Umbilical cord (tissue), 2 donors: ENCODE data around the gene MYMX. TPM values are rescaled to one million over a fixed set of nuclear protein-coding genes. Genes with fewer than 3 reads are reported as not detected.
"Not testable (repeated sequence)": the region's sequence is repeated elsewhere in the genome, so short reads cannot be mapped to it uniquely, and the experiment has no call there.

Source experiments
- DNase-seq: peaks from one replicate; pipeline ENCODE4 v3.0.0-alpha.2; 2015; ENCODE audit warnings: low spot score
- total RNA-seq: library from RNA; depleted of rRNA; stranded (reverse); fragments of >200 nt; gene quantifications from one replicate; pipeline ENCODE4 v1.2.3, GENCODE V29; 2014; ENCODE audit warnings: low replicate concordance; ENCODE audit not compliant: insufficient read depth

MYMX gene
- total RNA-seq, 1 donor from 2014 or later = not detected

- DNase-seq = no peak
Observed at GRCh38 chr6:44186635-44187025, 30.1 kb upstream of the MYMX start.

DNA sequence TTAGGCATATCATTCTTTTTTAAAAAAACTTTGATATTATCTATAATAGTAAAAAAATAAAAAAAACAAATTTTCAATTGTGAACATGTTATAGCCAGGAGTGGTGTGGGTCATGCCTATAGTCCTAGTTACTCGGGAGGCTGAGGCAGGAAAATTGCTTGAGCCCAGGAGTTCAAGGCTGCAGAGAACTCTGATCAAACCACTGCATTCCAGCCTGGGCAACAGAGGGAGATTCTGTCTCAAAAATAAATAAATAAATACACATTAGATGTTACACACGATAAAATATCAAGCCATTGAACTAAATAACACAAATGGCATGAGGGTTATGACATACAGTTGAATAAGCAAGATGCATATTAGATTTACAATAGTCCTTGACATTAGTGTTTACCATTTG lies 27.9 kb upstream of the MYMX start:
- DNase-seq = no peak

DNA sequence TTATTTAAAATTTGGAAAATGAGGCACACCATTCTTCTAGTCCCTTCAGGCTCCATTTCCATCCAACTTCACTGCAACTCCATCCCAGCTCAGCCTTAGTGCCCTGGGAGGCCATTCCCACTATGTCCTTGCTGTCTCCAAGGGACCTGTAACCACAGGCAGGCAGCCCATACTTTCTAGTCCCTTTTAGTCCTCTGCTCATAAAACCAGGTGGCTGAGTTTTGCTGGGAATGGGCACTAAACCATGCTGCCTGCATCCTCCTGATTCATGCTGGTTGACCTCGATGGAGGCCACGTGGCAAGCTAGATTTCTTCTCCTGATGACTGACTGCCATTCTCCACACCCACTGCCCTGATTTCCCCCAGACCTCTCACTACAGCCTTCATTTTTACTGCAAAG lies 27.5 kb upstream of the MYMX start:
- no peak for DNase-seq

GRCh38 chr6:44190715-44191114 lies 26.0 kb upstream of the MYMX start:
- DNase-seq = no peak

- no peak for DNase-seq
Observed at GRCh38 chr6:44192428-44193041, 24.2 kb upstream of the MYMX start.

- DNase-seq = no peak
Observed at GRCh38 chr6:44193307-44193910, 23.3 kb upstream of the MYMX start.

DNA sequence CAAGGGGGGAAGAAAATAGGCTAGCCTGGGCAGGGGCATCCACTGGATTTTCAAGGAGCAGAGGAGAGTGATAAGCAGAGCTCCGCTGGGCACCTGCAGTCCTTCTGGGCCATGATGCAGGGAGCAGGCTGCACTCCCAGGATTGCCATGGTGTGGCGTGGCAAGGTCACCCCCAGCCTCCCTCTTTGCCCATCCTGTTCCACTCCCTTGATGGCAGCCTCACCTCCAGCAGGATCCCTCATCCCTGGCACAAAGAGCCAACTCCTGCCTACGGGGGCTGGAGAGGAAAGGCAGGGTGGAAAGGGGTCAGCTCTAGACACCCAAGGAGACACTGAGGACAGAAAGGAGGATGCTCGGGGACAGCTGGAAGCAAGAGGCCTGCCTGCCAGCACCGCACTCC lies 22.4 kb upstream of the MYMX start:
- DNase-seq = no peak

GRCh38 chr6:44196351-44196750 lies 20.4 kb upstream of the MYMX start:
- DNase-seq = not testable (repeated sequence)

DNA sequence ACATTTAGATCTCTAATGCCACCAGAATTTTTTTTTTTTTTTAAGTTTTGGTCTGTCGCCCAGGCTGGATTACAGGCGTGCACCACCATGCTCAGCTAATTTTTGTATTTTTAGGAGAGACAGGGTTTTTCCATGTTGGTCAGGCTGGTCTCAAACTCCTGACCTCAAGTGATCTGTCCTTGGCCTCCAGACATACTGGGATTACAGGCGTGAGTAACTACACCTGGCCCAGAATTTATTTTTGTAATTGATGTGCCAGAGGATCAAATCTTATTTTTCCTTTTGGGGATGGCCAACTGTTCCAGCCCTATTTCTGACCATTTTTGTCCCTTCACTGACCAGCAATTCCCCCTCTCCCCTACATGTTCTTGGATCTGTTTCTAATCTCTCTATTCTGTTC lies 18.0 kb upstream of the MYMX start:
- no peak for DNase-seq

DNA sequence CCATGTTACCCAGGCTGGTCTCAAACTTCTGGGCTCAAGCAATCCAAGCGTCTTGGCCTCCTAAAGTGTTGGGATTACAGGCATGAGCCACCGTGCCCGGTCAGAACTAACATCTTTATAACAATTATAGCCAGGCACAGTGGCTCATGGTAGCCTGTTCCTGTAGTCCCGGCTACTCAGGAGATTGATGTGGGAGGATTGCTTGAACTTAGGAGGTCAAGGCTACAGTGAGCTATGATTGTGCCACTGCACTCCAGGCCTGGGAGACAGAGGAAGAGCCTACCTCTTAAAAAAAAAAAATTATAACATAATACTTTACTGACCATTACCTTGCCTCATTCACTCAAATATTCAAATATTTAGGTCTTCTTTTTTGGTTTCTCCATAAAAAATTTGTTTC lies 16.8 kb upstream of the MYMX start:
- no peak for DNase-seq

DNA sequence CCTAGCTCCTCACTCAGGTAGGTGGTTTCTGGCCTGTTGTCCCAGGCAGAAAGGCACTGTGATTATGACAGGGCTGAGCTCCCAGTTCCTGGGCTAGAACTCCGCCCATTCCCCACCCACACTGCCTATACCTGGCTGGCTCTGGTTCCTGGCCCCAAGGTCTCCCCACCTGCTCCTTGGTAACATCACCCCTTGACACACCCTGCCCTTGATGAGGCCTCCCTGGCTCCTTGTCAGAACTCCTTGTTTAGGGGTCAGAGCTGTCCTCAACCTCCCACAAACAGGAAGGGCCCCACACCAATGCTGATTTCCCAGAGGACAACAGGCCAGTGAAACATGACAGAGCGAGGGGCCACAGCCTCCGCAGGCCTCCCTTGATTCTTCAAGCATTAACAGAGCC lies 15.5 kb upstream of the MYMX start:
- no peak for DNase-seq

DNA sequence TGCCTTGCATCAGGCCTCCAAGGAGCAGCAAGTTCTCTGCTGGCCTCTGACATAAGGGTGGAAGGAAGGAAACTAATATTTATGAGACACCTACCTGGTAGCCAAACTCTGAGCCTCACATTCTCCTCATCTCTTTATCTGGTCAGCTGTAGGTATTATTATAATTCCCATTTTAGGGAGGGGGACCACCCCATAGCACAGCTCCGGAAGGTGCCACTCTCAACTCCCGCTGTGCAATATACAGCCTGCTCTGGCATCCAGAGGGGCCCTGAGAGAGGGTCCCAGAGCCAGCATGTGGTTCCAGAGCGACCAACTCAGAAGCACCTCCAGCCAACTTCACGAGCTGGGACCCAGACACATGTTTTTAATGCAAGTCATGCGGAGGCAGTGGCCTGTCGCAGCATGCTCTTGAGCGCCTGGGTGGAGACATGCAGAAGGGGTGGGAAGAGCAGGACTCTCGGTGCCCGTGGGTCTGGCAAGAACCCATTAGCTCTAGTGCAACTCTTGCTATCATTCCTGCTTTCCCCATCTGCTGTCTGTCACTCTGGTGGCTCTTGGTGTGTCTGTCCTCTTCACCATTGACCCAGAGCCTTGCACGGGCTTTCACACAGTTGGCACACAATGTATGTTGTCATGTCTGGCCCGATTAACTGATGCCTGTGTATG lies 15.0 kb upstream of the MYMX start:
- DNase-seq = peak; percentile 31

DNA sequence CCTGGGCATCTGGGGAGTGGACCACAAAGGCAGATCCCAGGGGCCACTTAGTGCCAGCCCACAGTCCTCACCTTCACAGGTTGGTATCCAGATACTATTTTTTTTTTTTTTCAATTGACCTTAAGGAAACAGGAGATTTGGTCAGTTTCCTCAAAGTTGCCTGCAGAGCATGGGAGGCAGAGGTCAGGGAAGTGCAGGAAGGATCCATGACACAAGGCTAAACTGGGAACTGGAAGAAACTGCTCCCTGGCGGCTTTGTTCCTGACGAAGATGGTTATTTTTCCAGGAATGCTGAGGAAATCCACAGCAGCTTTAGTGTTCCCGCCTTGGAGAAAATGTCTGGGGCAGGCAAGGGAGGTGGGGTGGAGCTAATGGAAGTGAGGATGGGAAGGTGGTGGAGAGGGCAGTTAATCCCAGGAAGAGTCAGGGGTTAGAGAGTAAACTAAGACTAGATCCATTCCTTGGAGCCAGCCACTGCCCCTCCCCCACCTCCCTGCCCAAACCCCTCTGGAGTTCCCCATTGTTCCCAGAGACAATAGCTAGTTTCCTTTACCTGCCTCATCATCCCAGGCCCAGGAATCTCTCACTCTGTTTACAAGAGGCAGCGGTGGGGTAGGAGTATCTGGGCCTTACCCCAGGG lies 14.3 kb upstream of the MYMX start:
- no peak for DNase-seq

DNA sequence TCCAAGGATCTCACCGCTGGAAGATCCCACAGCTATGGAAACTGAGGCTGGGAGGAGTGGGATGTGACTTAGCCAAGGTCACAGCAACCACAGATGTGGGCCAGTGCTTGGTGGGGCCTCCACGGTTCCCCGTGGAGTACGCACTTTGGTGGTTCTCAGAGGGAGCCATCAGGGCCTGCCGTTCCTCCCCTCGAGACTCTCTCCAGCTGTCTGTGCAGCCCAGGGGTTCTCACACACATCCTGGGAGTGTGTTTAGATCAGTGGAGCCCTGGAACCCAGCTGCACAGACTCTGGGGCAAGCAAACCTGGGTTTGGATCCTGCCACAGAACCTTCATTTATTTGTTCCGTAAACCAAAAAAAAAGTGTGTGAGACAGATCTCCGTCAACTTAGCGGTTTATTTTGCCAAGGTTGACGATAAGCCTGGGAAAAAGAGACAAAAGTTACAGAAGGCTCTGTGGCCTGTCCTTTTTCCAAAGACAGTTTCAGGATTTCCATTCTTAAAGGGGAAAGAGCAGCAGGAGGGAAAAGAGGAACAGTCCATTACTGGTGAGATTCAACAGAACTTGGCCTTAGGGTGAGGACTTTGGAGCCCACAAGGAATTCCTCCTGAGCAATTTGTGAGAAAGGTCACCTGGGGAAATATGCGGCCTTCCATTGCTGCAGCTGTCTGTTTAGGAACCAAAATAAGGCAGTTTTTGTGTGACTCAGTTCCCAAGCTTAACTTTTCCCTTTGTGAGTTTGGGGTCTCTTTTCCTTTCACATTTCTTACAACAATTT lies 13.6 kb upstream of the MYMX start:
- no peak for DNase-seq

- no peak for DNase-seq
Observed at GRCh38 chr6:44203955-44204354, 12.8 kb upstream of the MYMX start.

DNA sequence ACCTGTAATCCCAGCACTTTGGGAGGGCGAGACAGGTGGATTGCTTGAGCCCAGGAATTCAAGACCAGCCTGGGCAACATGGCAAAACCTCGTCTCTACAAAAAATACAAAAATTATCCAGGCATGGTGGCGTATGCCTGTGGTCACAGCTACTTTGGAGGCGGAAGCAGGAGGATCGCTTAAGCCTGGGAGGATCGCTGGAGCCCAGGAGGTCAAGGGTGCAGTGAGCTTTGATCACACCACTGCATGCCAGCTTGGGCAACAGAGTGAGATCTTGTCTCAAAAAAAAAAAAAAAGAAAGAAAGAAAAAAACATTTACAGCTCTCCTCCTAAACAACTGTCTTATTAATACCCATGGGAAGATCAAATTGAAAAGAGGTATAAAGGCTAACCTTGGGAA lies 8.8 kb upstream of the MYMX start:
- DNase-seq = no peak

DNA sequence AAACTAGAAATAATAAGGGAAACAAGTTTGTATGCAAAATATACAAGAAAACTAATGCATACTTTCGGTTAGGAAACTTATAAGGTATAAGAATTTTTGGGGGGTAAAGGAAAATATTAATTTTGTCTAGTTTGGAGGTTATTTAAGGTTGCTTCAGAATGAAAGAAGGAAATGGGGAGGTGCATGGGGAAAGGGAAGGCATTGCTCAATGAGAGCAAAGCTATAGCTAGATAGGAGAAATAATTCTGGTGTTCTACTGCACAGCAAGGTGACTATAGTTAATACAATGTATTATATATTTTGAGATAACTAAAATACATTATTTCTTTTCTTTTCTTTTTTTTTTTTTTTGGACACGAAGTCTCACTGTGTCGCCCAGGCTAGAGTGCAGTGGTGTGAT lies 5.4 kb upstream of the MYMX start:
- no peak for DNase-seq

GRCh38 chr6:44214307-44214706 lies 2.4 kb upstream of the MYMX start:
- DNase-seq = no peak

DNA sequence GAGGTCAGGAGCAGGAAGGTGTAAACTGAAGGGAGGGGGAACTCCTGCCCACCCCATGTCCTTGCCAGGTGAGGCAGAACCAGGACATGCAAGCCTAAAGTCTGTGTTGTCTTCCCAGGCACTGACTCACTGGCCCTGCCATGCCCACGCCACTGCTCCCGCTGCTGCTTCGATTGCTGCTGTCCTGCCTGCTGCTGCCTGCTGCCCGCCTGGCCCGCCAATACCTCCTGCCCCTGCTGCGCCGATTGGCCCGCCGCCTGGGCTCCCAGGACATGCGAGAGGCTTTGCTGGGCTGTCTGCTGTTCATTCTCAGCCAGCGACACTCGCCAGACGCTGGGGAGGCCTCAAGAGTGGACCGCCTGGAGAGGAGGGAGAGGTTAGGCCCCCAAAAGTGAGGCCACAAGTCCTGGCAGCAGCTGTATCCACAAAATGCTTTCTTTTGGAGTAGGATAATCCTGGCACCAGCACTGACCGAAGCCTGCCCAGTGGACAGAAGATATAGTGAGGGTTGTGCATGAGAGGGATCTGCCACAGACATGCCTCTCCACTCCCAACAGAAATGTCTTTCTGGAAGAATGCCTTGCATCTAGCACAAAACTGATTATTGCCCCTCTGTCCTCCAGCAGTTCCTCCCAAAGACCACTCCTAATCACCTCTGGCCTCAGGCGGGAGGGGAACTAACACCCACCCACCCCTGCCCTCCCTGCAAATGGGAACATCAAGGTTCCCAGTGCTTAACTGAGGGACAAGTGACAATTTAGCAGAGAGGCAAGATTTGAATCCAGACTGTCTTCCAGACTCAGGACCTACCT lies 812 bp downstream of the MYMX start:
- peak; percentile 64 for DNase-seq

DNA sequence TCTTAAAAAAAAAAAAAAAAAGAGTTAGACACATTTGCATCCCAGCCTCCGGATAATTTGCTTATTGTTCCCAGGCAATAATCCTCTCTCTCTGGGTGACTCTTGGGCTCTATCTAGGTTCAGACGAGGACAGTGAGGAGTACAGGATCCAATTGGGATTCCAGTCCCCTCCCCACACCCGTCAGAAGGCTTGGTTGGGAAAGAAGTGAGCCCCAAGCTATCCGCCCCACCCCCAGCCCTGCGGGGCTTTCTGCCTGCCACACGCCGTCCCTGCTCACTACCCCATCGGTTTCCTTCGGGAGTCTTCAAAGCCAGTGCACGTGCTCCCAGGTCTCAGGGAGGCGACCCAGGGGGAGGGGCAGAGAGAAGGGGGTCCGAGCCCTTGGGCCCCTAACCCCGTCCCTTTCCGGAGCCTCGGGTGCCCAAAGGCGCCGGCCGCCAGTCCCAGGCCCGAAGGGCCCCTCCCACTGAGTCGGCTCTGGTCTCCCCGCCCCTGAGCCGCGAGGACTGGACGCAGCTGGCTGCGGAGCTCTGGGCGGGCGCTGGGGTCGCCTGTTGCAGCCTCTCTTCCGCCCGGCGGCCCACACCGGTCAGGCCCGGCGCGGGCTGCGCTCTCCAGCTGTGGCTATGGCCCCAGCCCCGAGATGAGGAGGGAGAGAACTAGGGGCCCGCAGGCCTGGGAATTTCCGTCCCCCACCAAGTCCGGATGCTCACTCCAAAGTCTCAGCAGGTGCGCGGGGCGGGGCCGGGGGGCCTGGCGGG lies 2.5 kb downstream of the MYMX start:
- DNase-seq = peak; percentile 86
